ENCODE data around the gene RADIL.

RADIL gene

DNA sequence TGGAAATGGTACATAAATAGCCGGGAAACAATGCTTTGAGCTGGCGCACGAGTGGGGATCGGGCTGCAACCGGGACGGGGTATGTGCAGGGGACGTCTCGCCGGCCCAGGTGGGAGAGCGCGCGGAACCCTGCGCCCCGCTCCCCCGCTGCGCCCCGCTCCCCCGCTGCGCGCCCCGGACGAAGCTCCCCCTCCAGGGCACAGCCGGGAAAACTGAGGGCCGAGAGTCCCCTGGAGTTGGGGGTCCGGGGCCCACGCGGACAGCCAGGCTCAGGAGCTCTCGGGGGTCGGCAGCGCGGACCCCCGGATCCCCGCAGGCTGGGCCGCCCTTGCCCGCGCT is 514 bp downstream of the RADIL start:
- TF ChIP-seq, protein P1, sequence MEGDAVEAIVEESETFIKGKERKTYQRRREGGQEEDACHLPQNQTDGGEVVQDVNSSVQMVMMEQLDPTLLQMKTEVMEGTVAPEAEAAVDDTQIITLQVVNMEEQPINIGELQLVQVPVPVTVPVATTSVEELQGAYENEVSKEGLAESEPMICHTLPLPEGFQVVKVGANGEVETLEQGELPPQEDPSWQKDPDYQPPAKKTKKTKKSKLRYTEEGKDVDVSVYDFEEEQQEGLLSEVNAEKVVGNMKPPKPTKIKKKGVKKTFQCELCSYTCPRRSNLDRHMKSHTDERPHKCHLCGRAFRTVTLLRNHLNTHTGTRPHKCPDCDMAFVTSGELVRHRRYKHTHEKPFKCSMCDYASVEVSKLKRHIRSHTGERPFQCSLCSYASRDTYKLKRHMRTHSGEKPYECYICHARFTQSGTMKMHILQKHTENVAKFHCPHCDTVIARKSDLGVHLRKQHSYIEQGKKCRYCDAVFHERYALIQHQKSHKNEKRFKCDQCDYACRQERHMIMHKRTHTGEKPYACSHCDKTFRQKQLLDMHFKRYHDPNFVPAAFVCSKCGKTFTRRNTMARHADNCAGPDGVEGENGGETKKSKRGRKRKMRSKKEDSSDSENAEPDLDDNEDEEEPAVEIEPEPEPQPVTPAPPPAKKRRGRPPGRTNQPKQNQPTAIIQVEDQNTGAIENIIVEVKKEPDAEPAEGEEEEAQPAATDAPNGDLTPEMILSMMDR (IDR thresholded peaks at IDR 0.05; ENCODE audit: low read length, missing control alignments) = no peak
- peak overlapping the region; percentile 49 for H3K4me3 ChIP-seq (replicated peaks; ENCODE audit: low read depth, low read length)
- DNase-seq (ENCODE audit: low read depth) = no peak

DNA sequence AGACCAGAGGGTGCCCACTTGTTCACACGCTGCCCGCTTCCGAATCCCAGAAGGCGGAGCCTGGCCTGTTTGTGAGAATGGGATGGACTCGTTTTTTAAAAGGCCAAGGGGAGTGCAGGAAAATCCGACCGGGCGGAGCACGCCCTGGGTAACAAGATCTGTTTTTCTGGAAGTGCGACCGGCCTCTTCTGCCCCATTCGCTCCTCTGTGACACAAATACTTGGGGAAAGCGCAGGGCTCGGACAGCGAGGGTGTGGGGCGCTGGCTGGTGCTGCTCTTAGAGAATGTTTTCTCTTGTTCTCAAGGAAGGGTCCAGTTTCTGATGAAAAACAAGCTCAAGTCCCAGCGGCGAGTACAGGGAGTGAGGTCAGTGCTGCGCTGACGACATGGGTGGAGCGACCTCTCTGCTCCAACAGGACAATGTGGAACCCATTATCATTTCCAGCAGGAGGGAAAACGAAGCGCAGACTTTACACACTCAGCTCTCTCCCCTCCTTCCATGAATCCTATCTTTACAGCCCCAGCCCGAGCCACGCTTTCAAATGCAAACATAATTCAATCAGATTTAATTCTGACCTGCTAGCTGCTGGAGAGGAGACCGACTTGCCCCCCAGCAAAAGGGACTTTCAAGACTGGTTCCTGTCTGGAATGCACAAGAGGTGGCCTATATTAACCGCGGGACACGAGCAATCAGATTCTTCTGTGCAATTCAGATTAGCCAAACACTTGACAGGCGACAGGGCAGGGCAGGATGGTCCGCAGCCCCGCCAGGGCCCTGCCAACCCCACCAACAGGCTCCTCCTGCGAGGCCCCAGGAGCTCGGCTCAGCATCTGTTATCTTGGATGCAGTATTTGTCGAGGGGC is 1.1 kb downstream of the RADIL start:
- DNase-seq (ENCODE audit: low read depth) = peak; percentile 72
- TF ChIP-seq, protein P1 (IDR thresholded peaks at IDR 0.05; ENCODE audit: low read length, missing control alignments) = no peak
- H3K4me3 ChIP-seq (replicated peaks; ENCODE audit: low read depth, low read length) = peak overlapping the region; percentile 49

DNA sequence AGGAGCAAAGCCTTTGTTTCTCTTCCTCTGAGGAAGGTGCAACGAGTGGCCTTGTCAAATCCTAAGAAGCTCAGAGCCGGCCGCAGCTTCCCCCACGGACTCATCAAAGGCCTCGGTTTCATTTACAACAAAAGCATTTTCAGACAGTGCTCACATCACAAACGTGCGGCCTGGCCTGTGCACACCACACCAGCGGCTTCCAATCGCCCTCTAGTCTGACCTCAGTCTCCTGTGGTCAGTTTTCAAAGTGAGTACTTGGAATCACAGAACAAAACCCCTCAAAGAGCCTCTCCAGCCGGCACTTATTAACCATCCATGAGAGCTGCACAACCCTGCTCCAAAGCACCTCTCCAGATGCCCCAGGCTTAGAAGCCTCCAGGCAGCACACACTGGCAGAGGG is 3.3 kb downstream of the RADIL start:
- H3K4me3 ChIP-seq (replicated peaks; ENCODE audit: low read depth, low read length) = no peak overlapping the region
- no peak for DNase-seq (ENCODE audit: low read depth)
- TF ChIP-seq, protein P1 (IDR thresholded peaks at IDR 0.05; ENCODE audit: low read length, missing control alignments) = no peak

- H3K4me3 ChIP-seq (replicated peaks; ENCODE audit: low read depth, low read length) = no peak overlapping the region
- no peak for DNase-seq (ENCODE audit: low read depth)
- TF ChIP-seq, protein P1 (IDR thresholded peaks at IDR 0.05; ENCODE audit: low read length, missing control alignments) = no peak
Measured at GRCh38 chr7:4879396-4880081, 4.0 kb downstream of the RADIL start.

- no peak for DNase-seq (ENCODE audit: low read depth)
- TF ChIP-seq, protein P1 (IDR thresholded peaks at IDR 0.05; ENCODE audit: low read length, missing control alignments) = no peak
- H3K4me3 ChIP-seq (replicated peaks; ENCODE audit: low read depth, low read length) = no peak overlapping the region
Measured at GRCh38 chr7:4878336-4879335, 4.9 kb downstream of the RADIL start.

DNA sequence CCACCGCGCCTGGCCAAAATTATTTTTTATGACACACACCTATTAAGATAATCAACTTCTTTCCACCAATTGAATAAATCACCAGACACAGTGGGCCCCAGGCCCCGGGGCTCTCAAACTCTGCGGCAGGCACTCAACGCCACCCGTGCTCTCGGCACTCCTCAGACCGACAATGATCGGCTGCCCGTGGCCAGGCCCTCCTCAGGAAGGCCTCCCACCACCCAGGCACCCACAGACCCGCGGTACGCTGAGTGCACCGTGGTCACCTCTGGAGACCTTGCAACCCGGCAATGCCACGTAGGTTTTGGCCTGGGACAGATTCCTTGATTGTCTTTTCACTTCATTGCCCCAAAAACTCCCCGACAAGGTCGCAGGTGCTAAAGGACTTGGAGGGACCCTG is 6.9 kb downstream of the RADIL start:
- TF ChIP-seq, protein P1 (IDR thresholded peaks at IDR 0.05; ENCODE audit: low read length, missing control alignments) = no peak
- H3K4me3 ChIP-seq (replicated peaks; ENCODE audit: low read depth, low read length) = no peak overlapping the region
- no peak for DNase-seq (ENCODE audit: low read depth)
